GM15510 (cell line): ENCODE measurements around the gene TATDN2.

ENCODE experiments used
- POLR2A ChIP-seq: IDR thresholded peaks from 3 replicates; pipeline ENCODE4 v1.6.1; 2011; ENCODE audit warnings: borderline replicate concordance; ENCODE audit not compliant: insufficient read length; ENCODE audit errors: extremely low read depth

The TATDN2 gene

DNA sequence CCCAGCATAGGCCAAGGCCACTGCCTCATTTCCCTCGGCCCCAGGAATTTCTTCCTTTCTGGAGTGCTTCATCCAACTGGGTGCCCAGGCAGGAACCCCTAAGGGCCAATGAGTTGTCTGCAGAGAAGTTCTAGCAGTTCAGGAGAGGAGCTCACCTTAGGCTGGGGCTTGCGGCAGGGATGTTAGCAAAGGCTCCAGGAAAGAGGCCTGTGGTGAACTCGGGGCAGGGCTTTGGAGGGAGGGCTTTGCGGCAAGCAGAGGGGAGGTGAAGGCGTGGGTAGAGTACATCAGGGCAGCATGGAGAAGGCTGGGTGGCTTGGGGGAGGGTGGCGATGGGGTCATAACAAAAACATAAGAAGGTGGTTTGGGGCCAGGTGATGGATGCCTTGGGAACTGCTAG, 43.4 kb downstream of the TATDN2 start:
- no peak for TF ChIP-seq POLR2A

DNA sequence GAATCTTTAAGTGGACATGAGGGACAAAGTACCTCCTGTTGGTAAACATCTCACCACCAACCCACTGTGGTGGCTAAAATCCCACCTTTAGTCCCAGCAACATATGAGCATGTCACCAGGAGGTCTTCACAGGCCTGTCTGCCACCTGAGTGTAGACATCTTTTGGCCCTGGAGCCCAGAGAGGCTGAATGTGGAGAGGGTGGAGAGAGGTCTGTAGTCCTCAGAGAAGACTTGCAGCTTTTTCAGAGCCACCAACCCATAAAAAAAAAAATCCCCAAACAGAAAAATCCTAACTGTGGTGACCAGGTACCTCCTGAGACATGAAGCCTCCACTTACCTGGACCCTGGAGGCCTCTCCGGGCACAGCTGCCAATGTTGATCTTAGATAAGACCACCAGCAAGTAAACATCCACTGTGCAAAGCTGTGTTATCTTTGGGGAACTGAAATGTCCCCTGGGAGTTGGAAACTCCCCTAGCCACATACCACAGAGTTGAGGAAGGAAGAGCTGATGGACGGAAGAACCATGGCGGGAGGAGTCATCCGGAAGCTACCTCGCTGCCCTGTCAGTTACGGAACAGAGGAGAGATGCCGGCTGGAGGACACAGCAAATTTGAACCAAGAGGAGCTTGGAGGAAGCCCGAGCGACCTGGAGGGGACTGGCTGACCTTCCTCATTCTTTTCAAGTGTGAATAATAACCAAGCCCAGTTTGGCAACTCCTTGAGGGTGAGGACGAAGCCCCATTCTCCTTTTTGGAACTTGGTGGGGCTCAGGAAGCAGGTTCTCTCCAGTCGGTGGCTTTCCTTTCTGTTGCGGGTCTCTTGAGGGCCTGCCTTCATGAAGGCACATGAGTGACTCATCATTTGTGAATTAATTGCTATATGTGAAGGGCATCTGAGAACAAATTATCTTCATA, 44.5 kb downstream of the TATDN2 start, which contains the start of gene GHRL:
GHRL (minus strand) TSS at position 443 of the 915 bp plus-strand sequence. CDS start 2,767 bp downstream, outside the sequence.
- TF ChIP-seq POLR2A, result peak; percentile 32

GRCh38 chr3:10294030-10294586, 45.8 kb downstream of the TATDN2 start:
- TF ChIP-seq POLR2A, result no peak

DNA sequence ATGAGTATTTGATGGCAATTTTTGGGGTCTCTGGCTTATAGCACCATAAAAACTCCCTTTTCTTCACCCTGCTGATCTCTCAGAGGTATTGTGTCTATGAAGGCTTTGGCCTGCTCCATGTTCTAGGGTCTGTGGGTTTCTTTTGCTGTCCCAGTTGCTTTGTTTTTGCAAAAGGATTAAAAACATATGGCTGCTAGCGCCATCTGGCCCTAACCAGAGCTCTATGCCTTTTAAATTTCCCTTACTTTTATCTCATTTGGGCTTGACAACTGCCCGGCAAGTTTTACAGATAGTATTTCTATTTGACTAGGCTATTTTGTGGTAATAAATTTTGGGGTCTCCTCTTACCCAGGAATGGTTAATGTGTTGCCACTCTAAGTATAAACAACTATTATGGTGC, 50.9 kb downstream of the TATDN2 start:
- no peak for TF ChIP-seq POLR2A

- no peak for TF ChIP-seq POLR2A
Observed at GRCh38 chr3:10299679-10300078, 51.4 kb downstream of the TATDN2 start.

DNA sequence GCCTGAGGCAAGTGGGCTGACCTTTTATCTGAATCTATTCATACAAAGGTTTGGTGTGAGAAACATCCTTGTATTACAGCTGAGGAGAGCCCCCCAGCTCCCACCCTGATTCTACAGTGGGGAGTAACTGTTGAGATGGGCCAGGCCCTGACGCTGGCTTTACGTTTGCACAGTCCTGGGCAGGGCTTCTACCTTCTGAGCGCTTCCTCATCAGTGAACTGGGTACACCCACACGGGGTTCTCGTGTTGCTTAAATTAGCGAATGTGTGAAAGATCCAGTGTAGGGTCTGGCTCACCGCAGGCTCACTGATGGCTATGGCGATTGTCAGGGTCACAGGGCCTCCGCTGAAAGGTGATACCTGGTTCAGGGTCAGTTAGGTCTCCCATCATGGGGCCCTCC, 51.8 kb downstream of the TATDN2 start:
- no peak for TF ChIP-seq POLR2A

GRCh38 chr3:10303105-10303504, 54.8 kb downstream of the TATDN2 start:
- TF ChIP-seq POLR2A, result no peak

DNA sequence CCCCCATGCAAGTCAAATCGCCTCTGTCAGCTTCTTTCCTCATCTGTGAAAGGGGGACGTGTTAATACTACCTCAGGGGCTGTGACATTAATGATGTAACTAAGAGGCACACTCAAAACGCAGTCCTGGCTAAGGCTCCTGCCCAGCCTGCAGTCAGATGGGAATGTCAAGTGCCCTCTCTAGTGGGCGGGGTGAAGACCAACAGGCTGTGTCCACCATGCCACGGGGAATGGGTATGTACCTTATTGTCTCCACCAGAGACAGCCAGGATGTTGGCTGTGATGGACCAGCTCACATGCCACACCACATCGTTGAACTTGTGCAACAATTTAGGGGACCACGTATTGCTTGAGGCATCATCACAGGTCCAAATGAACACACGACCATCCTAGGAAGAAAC, 55.5 kb downstream of the TATDN2 start:
- peak; percentile 14 for TF ChIP-seq POLR2A

- TF ChIP-seq POLR2A, result peak; percentile 11
Observed at GRCh38 chr3:10304905-10305304, 56.6 kb downstream of the TATDN2 start.

DNA sequence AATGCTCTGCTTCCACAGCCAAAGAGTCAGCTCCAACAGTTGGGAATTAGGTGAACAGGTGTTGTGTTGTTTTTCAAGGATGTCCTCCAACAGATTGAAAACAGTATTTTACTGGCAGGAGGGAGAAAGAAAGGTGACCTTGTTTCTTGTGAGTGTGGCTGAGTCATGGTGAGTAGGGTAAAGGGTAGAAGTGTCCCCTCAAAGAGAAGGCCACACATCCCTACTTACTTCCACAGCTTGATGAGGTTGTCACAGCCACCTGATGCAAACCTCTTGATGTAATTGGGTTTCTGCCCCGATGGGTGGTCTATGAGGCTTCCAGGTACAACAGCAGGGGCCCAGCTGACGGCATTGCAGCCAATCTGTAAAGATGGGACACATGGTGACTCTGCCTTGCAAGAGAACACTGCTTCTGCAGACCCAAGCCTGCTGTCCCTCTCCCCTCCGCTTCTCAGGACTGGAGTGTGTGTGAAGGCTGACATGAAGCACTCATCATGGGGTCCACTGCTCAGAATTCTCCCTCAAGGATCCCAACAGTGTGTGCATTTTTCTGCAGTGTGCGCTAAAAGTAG, 57.2 kb downstream of the TATDN2 start:
- peak; percentile 9 for TF ChIP-seq POLR2A

GRCh38 chr3:10306156-10306555, 57.9 kb downstream of the TATDN2 start:
- TF ChIP-seq POLR2A, result no peak

GRCh38 chr3:10308678-10309077, 60.4 kb downstream of the TATDN2 start:
- no peak for TF ChIP-seq POLR2A

- no peak for TF ChIP-seq POLR2A
Observed at GRCh38 chr3:10309736-10310135, 61.5 kb downstream of the TATDN2 start.

DNA sequence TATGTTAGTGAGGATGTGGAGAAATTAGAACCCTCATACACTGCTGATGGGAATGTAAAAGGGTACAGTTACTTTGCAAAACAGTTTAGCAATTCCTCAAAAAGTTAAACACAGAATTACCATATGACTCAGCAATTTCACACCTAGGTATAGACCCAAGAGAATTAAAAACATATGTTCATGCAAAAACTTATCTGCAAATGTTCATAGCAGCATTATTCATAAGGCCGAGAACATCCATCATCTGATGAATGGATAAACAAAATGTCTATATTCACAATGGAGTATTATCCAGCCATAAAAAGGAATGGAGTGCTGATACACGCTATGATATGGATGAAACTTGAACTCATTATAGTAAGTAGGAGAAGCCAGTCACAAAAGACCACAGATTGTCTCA, 62.3 kb downstream of the TATDN2 start:
- no peak for TF ChIP-seq POLR2A

DNA sequence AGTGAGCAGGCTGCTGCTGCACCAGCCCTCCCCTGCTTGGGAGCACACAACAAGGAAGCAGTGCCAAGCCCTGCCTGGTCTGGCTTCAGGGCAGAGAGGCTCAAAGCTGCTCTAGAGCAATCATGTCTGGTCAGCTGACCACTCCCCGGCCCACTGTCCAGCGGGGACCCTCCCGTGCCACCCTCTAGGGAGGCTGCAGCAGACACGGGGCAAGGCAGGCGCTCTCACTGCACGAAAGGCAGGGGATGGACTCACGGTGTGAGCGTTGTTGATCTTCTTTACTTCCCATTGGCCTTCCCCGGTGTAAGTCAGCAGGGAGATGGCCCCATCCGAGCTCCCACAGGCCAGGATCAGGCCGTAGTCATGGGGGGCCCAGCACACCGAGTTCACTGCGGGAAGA, 63.5 kb downstream of the TATDN2 start:
- no peak for TF ChIP-seq POLR2A
